ENCODE results near the gene KCNIP3.
"Not testable (repeated sequence)": the region's sequence is repeated elsewhere in the genome, so short reads cannot be mapped to it uniquely, and the experiment has no call there.

The KCNIP3 gene

DNA sequence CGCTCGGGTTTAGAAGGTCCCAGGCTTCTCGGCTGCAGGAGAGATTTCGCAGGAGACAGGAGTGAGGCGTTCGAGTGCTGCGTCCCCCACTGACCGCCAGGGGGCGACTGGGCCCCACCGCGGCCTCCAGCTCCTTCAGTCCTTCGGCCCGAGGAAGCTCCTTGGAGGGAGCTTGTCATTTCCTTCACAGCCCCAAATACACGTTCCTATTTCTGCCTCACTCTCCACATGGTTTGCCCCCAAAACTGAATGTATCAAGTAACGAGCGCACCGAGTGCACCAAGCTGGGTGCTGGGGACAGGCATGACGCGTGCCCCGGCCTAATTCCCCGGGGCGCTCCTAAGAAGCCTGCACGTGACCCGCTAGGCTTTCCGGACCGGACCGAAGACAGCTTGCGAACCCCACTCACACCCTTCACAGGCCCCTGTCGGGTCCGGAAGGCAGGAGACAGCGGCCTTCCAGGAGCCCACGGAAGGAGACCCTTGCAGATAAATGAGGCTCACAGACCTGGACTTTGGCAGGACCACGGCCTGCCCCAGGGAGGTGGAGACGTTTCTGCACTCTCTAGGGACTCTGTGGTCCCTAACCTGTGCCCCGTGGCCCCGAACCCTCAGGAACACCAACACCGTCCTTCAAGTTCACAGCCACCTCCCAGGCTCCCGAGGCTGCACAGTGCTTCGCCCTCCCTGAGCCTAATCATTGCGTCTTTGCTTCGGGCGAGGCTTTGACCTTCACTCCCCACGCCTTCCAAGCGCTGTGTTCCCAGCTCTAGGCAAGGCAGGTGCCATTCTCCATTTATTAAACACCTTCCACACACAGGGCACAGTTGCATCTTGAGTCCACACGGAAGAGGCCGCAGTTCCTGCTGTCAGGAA lies 92.3 kb downstream of the KCNIP3 start:
- DNase-seq, result no peak

DNA sequence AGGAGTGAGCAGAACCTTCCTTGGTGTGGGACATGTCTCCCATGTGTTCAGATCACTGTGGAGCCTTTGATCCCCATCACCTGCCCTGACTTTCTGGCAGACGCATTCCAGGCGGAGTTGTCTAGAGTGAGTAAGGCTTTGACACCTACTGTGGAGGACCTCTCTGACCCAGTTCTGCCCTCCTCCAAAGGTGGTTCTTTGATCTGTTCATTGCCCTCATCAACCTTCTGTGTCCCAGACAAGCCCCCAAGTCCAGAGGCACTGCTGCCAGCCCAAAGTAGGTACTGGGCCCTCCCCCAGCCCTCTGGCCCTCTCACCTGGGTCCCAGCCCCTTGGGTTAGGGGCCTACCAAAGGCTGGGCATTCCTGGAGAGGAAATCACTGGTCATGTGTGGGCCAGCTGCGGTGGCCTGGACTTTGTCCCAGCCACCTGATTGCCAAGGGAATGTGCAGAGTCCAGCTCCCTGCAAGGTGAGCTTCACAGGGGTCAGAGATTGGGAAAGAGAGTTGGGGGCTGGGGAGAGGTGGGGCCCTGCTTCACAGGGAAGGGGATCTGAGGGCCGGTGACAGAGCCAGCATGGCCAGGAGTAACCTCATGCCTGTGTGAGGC lies 93.2 kb downstream of the KCNIP3 start:
- no peak for DNase-seq

GRCh38 chr2:95390881-95391321 lies 93.8 kb downstream of the KCNIP3 start:
- DNase-seq, result no peak

GRCh38 chr2:95391641-95392310 lies 94.6 kb downstream of the KCNIP3 start:
- peak; percentile 65 for DNase-seq

DNA sequence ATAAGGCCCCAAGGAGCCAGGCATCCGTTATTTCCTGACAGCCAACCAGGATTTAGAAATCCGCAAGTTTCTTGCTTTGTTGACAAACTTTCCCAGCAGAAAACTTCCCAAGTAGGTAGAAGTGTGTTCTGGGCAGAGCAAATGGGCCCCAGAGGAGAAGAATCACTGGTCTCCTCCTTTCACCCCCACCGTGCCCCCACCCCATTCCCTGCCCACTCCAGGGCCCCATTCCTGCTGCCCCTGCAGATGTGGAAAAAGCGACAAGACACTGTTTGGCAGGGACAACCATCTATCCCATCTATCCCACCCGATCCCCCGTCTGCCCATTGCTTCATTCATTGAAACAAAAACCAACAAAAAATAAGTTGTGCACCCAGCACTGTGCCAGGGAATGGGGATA lies 95.2 kb downstream of the KCNIP3 start:
- DNase-seq, result no peak

- no peak for DNase-seq
These were observed 95.7 kb downstream of the KCNIP3 start for GRCh38 chr2:95392730-95393455.

- DNase-seq, result no peak
These were observed 96.8 kb downstream of the KCNIP3 start for GRCh38 chr2:95393901-95394300.

GRCh38 chr2:95399061-95399460 lies 101.9 kb downstream of the KCNIP3 start:
- DNase-seq, result no peak

- DNase-seq, result no peak
These were observed 104.3 kb downstream of the KCNIP3 start for GRCh38 chr2:95401480-95401879.

GRCh38 chr2:95402004-95402369 lies 104.8 kb downstream of the KCNIP3 start:
- not testable (repeated sequence) for DNase-seq

DNA sequence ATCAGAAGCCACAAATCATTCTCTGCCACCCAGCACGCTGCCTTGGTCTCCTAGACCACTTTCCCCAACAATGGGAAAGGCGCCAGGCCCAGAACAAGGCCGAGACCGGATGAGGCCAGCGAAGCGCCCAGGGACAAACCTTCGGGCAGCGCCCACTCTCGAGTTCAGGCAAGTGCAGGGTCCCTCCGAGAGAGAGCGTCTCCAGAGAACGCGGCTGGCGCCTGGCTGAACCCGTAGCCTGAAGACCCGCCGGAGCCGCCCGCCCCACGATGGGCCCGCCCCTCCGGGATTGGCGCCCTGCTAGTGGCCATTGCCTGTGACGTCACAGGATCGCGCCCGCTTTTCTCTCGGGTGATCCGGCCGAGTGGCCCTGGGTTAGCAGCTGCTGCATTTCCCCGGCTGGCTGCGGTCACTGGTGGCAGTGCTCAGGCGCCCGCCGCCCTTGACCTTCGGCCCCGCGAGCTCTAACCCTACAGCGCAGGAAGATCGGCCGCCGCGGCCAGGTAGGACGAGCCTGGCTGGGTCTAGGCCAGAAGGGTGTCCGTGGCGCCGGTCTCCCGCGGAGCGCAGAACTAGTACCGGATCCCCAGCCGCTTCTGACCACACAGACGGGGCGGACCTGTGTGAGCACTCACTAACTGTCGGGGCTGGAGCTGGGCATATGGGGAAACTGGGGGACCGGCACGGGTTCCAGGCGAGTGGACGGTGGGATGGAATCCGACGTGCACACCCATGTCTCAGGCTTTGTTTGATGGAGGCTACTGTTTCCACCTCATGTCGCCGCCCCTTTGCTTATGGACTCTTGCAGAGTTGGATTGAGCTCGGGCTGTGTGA lies 105.4 kb downstream of the KCNIP3 start, which contains the start of gene FAHD2A:
TSS of gene FAHD2A (plus strand) at position 339 of the 834 bp plus-strand sequence. CDS start 2,851 bp downstream, outside the sequence.
- peak; percentile 86 for DNase-seq

- DNase-seq, result not testable (repeated sequence)
These were observed 106.1 kb downstream of the KCNIP3 start for GRCh38 chr2:95403204-95403721.

DNA sequence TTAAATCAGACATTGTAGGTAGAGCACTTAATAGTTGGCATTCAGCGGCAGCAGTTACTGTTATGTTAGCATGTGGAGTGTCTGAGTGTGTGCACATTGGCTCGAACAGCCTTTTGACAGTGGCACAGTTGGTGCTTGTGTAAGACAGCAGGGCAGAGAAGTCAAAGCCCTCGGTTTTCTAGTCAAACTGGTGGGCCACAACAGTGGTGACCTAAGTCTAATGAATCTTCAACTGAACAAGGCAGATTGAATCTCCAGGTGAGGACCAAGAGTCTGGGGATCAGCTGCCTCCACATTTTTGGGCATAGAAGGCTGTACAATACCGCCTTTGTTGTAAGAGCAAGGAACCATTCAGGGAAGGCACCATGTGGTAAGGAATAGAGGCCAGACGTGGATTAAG lies 106.7 kb downstream of the KCNIP3 start:
- DNase-seq, result not testable (repeated sequence)

- DNase-seq, result not testable (repeated sequence)
These were observed 107.5 kb downstream of the KCNIP3 start for GRCh38 chr2:95404676-95405075.

DNA sequence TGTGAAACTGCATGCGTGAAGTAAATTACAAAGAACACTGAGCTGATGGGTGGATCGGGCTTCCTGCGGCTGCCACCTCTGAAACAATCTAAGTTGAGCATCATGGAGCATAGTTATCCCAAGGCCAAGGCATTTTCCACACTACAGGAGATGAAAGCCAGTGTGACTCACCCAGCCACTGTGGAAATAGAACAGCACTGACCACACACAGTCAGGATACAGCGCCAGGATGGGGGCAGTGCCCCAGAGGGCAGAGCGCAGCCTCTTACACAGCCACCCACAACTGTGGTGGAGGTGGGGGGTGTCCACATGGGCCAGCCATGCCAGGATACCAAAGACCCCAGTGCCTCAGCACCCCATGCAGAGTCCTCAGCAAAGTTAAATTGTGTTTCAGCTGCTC lies 114.1 kb downstream of the KCNIP3 start:
- not testable (repeated sequence) for DNase-seq

GRCh38 chr2:95414015-95414594 lies 117.0 kb downstream of the KCNIP3 start:
- peak; percentile 48 for DNase-seq

DNA sequence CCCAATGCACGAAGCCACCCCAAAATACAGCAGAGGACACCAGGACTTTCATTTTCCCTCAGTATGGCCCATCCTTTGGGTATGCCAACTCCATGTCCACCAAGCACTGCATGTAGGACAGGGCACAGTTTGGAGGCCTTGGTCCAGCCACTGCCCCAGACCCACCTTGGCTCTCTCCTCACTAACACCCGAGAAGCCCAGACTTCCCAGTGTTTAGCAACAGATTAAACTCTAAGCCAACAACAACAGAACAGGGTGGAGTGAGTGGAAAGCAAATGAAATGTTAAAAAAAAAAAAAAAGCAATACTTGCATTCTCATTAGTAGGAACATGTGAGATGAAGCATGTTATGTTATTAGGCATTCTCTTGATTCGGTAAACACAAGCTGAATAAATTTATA lies 118.0 kb downstream of the KCNIP3 start:
- DNase-seq, result not testable (repeated sequence)

DNA sequence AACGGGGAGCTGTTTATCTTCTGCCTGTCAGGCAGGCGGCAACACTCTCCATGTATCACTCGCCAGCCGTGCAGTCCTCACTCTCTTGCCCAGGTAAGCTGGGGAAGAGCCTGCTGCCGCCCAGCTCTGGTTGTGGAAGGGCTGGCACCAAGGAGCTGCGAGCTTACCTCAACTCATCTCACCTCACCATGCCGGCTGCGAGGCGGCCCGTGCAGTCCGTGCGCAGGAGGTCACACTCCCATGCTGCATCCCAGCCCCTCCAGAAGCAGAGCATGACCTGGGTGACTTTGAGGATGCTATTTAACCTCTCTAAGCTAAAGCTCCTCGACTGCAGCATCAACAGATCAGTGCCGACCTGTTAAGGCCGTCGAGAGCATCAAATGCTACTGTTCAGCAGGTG lies 118.4 kb downstream of the KCNIP3 start:
- not testable (repeated sequence) for DNase-seq

GRCh38 chr2:95427196-95427867 lies 130.2 kb downstream of the KCNIP3 start:
- not testable (repeated sequence) for DNase-seq

GRCh38 chr2:95429748-95430467 lies 132.8 kb downstream of the KCNIP3 start:
- DNase-seq, result not testable (repeated sequence)

Data from NCI-H1105 (cell line).